Coronary artery (tissue), 2 donors: ENCODE data around the gene PER1.
A peak's percentile ranks its signal among the peaks of the same experiment; 100 is the strongest.

Experiments used
- DNase-seq: peaks from one replicate; pipeline ENCODE4 v3.0.0-alpha.2; 2017; ENCODE audit warnings: low spot score
- H3K27ac ChIP-seq, 2 donors: fragments of 200-600 bp; sonication (generic); one replicate each; pipeline ENCODE4 v1.5.1; 2016 to 2019
- H3K4me3 ChIP-seq: fragments of 200-600 bp; sonication (generic); 2 replicates; pipeline ENCODE4 v1.5.1; 2016; ENCODE audit warnings: mild to moderate bottlenecking, moderate library complexity
- TF ChIP-seq, protein P1 (sequence below): fragments of 200-600 bp; sonication (generic); IDR thresholded peaks from one replicate; pipeline ENCODE4 v1.5.1; 2019; ENCODE audit warnings: antibody characterized with exemption

The PER1 gene

DNA sequence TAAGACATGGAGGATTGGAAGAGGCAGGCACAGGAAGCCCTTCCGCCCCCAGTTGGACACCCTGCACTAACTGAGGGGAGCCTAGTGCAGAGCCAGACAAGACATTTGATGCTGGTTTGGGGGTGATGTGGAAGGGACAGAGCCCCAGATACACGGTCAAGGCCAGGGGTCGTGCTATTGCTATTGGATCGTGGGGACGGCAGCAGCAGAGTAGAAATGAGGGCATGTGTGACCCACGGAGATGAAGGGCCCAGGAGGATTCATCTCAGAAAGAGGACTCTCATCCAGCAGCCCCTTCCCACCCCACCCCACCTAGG lies 12.6 kb upstream of the PER1 start:
- peak; percentile 69 for DNase-seq
- Histone ChIP-seq H3K27ac (peak overlapping the region; percentile 99 to 100), H3K4me3 (no peak overlapping the region)
- TF ChIP-seq, protein P1, sequence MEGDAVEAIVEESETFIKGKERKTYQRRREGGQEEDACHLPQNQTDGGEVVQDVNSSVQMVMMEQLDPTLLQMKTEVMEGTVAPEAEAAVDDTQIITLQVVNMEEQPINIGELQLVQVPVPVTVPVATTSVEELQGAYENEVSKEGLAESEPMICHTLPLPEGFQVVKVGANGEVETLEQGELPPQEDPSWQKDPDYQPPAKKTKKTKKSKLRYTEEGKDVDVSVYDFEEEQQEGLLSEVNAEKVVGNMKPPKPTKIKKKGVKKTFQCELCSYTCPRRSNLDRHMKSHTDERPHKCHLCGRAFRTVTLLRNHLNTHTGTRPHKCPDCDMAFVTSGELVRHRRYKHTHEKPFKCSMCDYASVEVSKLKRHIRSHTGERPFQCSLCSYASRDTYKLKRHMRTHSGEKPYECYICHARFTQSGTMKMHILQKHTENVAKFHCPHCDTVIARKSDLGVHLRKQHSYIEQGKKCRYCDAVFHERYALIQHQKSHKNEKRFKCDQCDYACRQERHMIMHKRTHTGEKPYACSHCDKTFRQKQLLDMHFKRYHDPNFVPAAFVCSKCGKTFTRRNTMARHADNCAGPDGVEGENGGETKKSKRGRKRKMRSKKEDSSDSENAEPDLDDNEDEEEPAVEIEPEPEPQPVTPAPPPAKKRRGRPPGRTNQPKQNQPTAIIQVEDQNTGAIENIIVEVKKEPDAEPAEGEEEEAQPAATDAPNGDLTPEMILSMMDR, result no peak

DNA sequence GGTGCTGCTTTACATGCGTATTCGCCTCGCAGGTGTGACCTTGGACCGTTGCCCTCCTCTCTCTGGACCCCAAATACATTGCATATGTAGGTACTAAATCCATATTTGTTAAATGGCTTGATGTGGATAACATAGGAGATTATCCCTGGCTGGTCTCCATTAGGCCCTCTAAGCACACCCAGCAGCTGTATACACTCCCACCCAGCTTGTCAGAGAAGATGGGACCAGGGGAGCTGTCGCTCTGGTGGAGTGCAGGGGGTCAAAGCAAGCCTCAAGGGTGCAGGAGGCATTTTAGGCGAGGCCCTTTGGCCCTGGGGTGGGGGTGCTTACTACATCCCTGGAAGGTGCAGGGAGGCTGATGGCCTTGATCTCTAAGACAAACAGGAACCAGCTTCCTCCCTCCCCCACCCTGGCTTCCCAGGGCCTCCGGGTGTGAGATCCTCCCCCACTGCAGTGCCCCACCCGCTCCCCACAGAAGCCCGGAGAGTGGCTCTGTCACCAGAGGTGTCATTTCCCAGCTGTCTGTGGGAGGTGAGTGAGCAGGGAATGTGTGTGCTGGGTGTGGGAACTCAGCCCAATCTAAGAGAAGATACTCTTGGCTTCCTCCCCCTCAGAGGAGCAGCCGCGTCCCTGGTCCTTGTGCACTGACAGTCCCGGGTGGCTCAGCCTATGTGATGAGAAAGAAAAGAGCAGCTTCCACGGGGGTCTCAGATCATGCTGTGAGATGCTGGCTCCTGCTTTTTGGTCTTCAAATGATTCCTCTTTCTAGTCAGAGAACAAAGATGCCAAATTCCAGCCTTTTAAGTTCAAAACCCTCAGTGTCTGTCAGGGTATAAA lies 12.0 kb upstream of the PER1 start:
- Histone ChIP-seq H3K27ac (peak overlapping the region; percentile 99 to 100), H3K4me3 (peak overlapping the region; percentile 96)
- TF ChIP-seq, protein P1, result no peak
- DNase-seq, result peak; percentile 82

DNA sequence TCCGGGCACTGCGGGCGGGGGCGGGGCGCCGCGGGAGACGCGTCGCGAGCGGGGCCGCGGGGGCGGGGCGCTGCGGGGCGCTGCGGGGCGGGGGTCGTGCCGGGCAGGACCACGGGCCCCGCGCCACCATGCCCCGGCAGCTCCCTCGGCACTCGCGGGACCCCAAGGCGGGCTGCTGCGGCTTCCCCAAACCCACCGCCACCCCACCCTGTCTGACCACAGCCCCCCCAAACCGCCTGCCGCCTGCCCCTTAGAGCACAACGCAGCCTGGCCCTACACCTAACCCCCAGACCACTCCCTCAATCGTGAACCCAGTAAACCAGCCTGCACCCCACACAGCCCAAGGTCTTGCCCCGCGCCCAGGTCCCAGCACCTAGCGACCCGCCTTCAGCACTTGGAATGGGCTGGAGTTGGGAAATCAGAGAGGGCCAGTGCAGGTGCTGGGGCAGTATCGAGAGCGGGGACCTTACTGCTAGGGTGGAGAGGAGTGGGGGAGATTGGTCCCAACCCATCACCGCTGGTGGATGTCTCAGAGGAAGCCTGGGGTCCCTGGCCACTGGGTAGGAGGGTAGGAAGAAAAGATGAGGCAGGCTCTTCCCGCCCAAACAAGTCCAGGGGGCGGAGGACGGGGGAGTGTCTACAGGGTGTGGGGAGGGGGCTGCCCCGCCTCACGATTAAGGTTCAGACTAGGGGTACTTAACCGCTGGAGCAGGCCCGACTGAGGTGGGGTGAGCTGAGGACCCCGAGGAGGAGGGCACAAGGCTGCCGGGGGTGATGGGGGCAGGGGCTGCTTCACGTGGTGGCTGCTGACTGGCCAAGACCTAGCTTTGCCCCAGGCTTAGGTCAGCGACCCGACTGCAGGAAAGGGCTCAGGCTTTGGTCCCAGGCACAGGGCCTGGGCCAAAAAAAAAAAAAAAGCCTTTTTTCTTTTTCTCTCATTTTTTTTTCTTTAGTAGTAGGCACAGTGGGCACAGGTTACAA lies 11.1 kb upstream of the PER1 start:
- TF ChIP-seq, protein P1, result no peak
- H3K4me3 ChIP-seq, result peak overlapping the region; percentile 96
- peak; percentile 79 for DNase-seq
- H3K27ac ChIP-seq, result peak overlapping the region; percentile 99 to 100

DNA sequence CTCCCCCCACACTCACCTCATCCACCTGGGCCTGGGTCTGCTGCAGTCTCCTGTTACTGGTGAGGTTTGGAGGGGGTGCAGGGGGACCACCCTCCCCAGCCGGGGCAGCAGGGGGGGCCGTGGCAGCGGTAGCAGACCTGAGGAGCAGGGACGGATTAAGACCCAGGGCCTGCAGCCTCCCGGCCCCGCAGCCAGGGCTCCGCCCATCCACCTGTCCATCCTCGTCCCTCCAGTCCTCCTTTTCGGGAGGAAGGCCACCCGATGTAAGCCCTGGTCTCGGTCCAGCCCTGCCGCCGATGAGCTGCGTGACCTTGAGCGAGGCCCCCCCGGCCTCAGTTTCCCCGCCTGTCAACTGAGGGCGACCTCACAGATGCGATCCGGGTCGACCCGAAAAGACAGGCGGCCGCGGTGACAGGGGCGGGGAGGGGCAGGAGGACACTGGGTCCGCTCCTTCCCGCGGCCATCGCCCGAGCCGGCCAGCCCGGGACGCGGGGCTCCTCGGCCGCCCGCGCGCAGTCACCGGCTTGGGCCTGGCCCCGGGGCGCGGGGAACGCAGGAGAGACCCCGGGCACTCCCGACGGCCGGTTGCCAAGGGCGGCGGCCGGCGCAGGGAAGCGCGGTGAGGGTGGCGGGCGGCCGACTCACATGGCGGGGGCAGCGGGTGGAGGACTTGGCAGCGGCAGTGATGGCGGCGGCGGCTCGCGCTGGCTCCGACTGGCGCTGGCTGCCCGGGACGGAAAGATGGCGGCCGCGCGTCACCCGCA lies 10.2 kb upstream of the PER1 start, which contains the start of gene VAMP2:
Gene VAMP2, minus strand, starts transcription at position 716 of the 764 bp plus-strand sequence. Its CDS starts 69 bp downstream, at position 647.
- peak within 1 kb of the TSS; percentile 96 for H3K4me3 ChIP-seq
- H3K27ac ChIP-seq, result peak within 1 kb of the TSS; percentile 99 to 100
- peak; percentile 83 for DNase-seq
- TF ChIP-seq, protein P1, result no peak

DNA sequence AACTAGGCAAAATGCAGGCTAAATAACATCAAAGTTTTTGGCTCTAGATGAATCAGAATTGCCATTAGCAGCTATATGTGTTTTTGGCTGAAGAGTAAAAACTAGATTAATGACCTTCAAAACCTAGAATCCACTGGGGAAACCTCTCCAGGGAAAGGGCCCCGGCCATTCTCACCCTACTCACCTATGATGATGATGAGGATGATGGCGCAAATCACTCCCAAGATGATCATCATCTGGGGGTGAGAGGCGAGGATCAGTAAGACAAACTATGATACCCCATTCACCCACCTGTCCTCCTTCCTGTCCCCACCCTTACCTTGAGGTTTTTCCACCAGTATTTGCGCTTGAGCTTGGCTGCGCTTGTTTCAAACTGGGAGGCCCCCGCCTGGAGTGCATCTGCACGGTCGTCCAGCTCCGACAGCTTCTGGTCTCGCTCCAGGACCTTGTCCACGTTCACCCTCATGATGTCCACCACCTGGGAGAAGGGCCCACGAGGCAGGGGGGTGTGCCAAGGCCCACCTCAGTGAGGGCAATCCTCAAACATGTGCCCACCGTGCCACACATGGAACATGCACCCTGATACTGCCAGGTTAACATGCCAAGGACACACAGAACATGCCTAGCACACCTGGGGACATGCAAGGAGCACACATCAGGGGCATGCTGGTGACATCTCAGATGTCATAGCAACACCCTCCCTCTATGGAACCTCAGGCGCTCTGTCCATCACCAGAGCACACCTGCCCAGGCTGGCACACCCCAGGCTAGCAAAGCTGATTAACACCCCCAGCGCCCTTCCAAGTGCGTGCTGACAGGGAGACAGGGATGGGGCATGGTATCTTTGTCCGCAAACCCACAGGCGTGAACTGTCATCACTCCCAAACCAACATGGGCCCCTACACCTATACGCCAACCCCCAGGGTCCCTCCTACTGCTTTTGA lies 9.4 kb upstream of the PER1 start:
- TF ChIP-seq, protein P1, result no peak

More for the DNA sequence above, 9.4 kb upstream of the PER1 start:
- peak overlapping the region; percentile 99 to 100 for H3K27ac ChIP-seq
- peak overlapping the region; percentile 96 for H3K4me3 ChIP-seq
- DNase-seq, result peak; percentile 74
